Stimulated activated CD4-positive, alpha-beta T cell treated with anti-CD3 and anti-CD28 coated beads, Interleukin-4, amount 100 ng/mL, for 4 hours (primary cell): ENCODE results near the gene PPP6R1.
A peak's percentile ranks its signal among the peaks of the same experiment; 100 is the strongest.

ENCODE experiments used
- DNase-seq, 2 experiments: peaks; one replicate each; pipeline ENCODE4 v3.0.0-alpha.2; 2020

PPP6R1 gene

GRCh38 chr19:55257461-55258420 is 1.1 kb downstream of the PPP6R1 start:
- DNase-seq: peak; percentile 22 to 30

GRCh38 chr19:55256562-55257460 is 2.0 kb downstream of the PPP6R1 start:
- no peak for DNase-seq

GRCh38 chr19:55255618-55256423 is 3.0 kb downstream of the PPP6R1 start:
- DNase-seq: peak; percentile 55 to 58

- DNase-seq: no peak
These were observed 4.2 kb downstream of the PPP6R1 start for GRCh38 chr19:55254625-55254977.

- DNase-seq: peak; percentile 38 to 65
These were observed 4.8 kb downstream of the PPP6R1 start for GRCh38 chr19:55253842-55254624.

GRCh38 chr19:55252760-55253663 is 5.8 kb downstream of the PPP6R1 start:
- DNase-seq: no peak

- DNase-seq: peak; percentile 29 to 61
These were observed 7.3 kb downstream of the PPP6R1 start for GRCh38 chr19:55251341-55252081.

GRCh38 chr19:55250262-55251036 is 8.4 kb downstream of the PPP6R1 start:
- DNase-seq: no peak

GRCh38 chr19:55249841-55250240 is 9.0 kb downstream of the PPP6R1 start:
- DNase-seq: no peak

- DNase-seq: no peak
These were observed 10.1 kb downstream of the PPP6R1 start for GRCh38 chr19:55248704-55249103.

- no peak for DNase-seq
These were observed 10.6 kb downstream of the PPP6R1 start for GRCh38 chr19:55248166-55248675.

GRCh38 chr19:55247621-55248099 is 11.2 kb downstream of the PPP6R1 start:
- no peak for DNase-seq

GRCh38 chr19:55246462-55247451 is 12.1 kb downstream of the PPP6R1 start:
- DNase-seq: no peak

- no peak for DNase-seq
These were observed 13.4 kb downstream of the PPP6R1 start for GRCh38 chr19:55245236-55245904.

- no peak for DNase-seq
These were observed 14.7 kb downstream of the PPP6R1 start for GRCh38 chr19:55244004-55244680.

GRCh38 chr19:55242517-55242916 is 16.3 kb downstream of the PPP6R1 start:
- DNase-seq: no peak
